Measurements from ENCODE around the gene CST6. TPM values are rescaled to one million over a fixed set of nuclear protein-coding genes. Genes with fewer than 3 reads are reported as not detected.
A peak's percentile ranks its signal among the peaks of the same experiment; 100 is the strongest.

Gene CST6
- total and polyA plus RNA-seq, 8 donors, result 0.18 to 46.5 (median 0.82) TPM

DNA sequence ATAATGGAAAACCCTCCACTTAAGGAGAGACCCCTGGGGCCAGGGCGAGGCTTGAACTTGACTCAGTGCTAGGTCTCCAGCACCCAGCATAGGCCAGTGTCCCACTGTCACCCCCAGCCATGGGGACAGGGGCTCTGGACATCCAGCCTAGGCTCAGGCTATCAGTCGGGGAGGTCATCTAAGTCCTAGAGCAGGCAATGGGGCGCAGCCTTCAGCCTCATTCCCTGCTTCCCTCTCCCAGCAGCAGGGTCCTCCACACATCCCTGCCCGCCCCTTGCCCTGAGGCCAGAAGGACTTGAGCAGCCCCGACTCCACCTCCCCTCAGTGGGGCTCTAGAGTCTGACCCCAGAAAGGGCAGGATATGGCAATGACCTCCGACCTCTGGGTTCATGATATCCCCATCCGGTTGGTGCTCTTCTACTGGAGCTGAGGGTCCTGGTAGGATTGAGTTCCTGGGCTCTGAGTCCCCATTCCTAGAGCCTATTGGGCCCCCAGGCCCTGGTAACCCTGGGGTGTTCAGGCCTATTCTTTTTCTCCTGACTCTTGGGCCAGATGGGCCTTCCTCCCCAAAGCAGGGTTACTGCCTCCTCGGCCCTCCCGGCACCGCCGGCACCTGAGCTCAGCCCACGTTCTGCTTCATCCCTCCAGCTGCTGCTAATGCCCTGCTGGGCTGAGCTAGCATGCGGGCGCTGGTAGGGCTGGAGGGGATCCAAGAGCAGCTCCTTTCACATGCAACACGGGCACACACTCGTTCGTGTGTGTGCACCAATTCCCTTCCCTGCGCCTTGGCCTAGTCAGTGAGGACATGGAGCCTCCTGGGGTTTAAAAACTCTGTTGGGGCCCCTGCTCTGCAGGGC, 4.4 kb downstream of the CST6 start:
- H3K27me3 ChIP-seq, result peaks cover 10 to 28% of the 10 kb centered on the region in 2 donors
- no peaks in the 10 kb centered on the region for H3K36me3 ChIP-seq
- H3K27ac ChIP-seq, result no peak overlapping the region
- TF ChIP-seq, protein P1, sequence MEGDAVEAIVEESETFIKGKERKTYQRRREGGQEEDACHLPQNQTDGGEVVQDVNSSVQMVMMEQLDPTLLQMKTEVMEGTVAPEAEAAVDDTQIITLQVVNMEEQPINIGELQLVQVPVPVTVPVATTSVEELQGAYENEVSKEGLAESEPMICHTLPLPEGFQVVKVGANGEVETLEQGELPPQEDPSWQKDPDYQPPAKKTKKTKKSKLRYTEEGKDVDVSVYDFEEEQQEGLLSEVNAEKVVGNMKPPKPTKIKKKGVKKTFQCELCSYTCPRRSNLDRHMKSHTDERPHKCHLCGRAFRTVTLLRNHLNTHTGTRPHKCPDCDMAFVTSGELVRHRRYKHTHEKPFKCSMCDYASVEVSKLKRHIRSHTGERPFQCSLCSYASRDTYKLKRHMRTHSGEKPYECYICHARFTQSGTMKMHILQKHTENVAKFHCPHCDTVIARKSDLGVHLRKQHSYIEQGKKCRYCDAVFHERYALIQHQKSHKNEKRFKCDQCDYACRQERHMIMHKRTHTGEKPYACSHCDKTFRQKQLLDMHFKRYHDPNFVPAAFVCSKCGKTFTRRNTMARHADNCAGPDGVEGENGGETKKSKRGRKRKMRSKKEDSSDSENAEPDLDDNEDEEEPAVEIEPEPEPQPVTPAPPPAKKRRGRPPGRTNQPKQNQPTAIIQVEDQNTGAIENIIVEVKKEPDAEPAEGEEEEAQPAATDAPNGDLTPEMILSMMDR (IDR thresholded peaks at IDR 0.05), result no peak
- peaks cover 0 to 28% of the 10 kb centered on the region in 2 donors for H3K4me1 ChIP-seq
- ATAC-seq, result no peak
- intact Hi-C loops (cut with DNase I), result no loop called here
- peak in 1 of 4 donors; percentile 65 for DNase-seq
- no peaks in the 10 kb centered on the region for H3K9me3 ChIP-seq
- no peak overlapping the region for H3K4me3 ChIP-seq

- intact Hi-C loops (cut with DNase I), result no loop called here
- TF ChIP-seq, protein P1 (IDR thresholded peaks at IDR 0.05), result no peak
- Histone ChIP-seq H3K36me3 (no peaks in the 10 kb centered on the region), H3K4me1 (peaks cover 0 to 31% of the 10 kb centered on the region in 2 donors), H3K27ac (no peak overlapping the region), H3K4me3 (no peak overlapping the region), H3K27me3 (peaks cover 6 to 22% of the 10 kb centered on the region in 2 donors), H3K9me3 (no peaks in the 10 kb centered on the region)
- ATAC-seq (no peak), DNase-seq (peak in 1 of 4 donors; percentile 45)
Measured at GRCh38 chr11:66016793-66017177, 5.0 kb downstream of the CST6 start.

- ATAC-seq (no peak), DNase-seq (peak in 1 of 4 donors; percentile 2)
- intact Hi-C loops (cut with DNase I), result no loop called here
- no peaks in the 10 kb centered on the region for H3K9me3 ChIP-seq
- H3K27ac ChIP-seq, result no peak overlapping the region
- no peaks in the 10 kb centered on the region for H3K36me3 ChIP-seq
- peaks cover 3 to 31% of the 10 kb centered on the region in 2 donors for H3K4me1 ChIP-seq
- peaks cover under 1 to 17% of the 10 kb centered on the region in 2 donors for H3K27me3 ChIP-seq
- no peak overlapping the region for H3K4me3 ChIP-seq
- TF ChIP-seq, protein P1 (IDR thresholded peaks at IDR 0.05), result no peak
Measured at GRCh38 chr11:66017321-66017720, 5.5 kb downstream of the CST6 start.

DNA sequence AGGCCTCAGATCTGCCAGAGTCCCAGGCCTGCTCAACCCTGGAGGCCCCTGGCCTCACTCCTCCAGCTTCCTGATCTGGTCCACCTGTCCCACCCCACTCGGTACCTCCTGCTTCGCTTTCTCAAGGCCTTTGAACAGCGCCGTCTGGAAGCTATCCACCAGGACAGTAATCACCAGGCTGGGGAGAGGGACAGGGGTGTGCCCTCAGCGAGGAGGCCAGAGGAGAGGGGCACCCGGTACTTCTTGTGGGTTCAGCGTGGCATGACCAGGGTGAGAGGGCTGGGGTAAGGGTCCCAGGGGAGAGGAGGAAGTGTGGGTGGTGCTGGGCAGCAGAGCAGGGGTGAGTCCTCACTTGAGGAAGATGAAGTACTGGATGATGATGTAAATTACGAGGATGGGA, 8.4 kb downstream of the CST6 start:
- DNase-seq (no peak), ATAC-seq (no peak)
- Histone ChIP-seq H3K4me3 (peak overlapping the region in 1 of 2 donors; percentile 21), H3K27ac (no peak overlapping the region), H3K4me1 (peaks cover 6 to 28% of the 10 kb centered on the region in 2 donors), H3K9me3 (no peaks in the 10 kb centered on the region), H3K27me3 (peaks cover 0 to 16% of the 10 kb centered on the region in 2 donors), H3K36me3 (no peaks in the 10 kb centered on the region)
- TF ChIP-seq, protein P1 (IDR thresholded peaks at IDR 0.05), result no peak
- intact Hi-C loops (cut with DNase I), result no loop called here

DNA sequence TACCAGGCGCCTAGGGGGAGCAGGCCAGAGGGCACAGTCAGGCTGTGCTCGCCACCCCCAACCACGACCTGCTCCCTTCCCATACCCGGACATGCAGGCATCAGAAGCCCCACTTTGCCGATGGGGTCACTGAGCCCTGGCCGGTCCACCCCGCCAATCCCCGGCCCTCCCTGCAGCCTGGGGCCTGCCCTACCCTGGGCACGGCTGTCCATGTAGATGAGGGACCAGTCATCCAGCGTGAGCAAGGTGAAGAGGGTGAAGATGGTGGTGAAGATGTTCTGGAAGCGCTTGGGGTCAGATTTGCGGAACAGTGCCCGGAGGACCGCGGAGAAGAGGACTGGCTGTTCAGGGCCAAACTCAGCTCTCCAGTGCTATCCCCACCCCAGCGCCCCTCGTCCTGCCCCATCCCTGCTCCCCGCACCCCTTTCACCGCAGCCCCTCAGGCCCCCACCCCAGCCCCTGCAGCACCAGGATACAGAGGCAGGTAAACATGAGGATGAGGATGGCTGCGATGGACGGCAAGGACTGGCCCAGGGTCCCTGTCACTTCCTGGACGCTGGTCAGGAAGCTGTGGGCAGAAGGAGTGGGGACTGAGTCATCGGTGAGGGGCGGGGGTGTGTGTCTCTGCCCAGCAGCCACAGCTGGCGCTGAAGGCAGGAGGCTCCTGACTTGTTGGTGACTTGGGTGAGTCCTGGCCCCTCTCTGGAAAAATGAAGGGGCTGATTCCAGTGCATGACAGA, 9.0 kb downstream of the CST6 start:
- intact Hi-C loops (cut with DNase I), result no loop called here
- Histone ChIP-seq H3K27me3 (peaks cover 0 to 16% of the 10 kb centered on the region in 2 donors), H3K4me1 (peaks cover 6 to 28% of the 10 kb centered on the region in 2 donors), H3K4me3 (peak overlapping the region in 1 of 2 donors; percentile 21), H3K9me3 (no peaks in the 10 kb centered on the region), H3K27ac (peak overlapping the region in 1 of 2 donors; percentile 23), H3K36me3 (no peaks in the 10 kb centered on the region)
- TF ChIP-seq, protein P1 (IDR thresholded peaks at IDR 0.05), result no peak
- ATAC-seq (peak; percentile 67), DNase-seq (peak in 2 of 4 donors; percentile 76 to 92)

Measured in left lung (tissue), 10 donors.